Measurements from ENCODE around the gene DENND2C. TPM values are rescaled to one million over a fixed set of nuclear protein-coding genes. Genes with fewer than 3 reads are reported as not detected.

DENND2C gene
- total and polyA plus RNA-seq, 2 of the 13 experiments (the other 11 are each of a cell fraction or from before 2014, with no cell fraction given) = 0.08 to 0.33 TPM

DNA sequence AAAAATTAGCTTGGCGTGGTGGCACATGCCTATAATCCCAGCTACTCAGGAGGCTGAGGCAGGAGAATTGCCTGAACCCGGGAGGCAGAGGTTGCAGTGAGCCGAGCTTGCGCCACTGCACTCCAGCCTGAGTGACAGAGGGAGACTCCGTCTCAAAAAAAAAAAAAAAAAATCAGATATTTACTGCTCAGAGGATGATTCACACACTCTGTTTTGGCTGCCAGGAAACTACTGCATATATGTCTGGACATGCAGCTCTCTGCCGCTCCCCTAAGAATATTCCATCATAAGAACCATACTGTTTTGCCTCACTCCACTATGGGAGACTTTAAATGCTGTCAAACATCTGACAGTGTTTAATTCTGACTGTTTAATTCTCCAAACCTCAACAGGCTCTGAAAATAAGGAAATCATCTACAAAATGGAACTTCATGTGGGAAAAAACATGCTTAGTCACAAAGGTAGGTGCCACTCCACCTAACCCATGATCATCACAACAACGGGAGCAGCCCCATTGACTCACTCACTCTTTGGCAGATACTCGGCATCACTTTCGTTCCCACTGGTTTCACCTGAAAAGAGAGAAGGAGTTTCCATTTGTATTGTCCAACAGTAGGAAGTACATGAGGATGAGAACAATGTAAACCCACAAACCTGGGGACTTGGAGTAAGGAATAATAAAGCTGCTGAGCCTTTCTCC, 59.2 kb downstream of the DENND2C start:
- Histone ChIP-seq H3K4me3 (replicated peaks in 1 of 3; ENCODE audit: insufficient read depth in 1 of 3, low read depth in 2 of 3, low read length in 3 of 3) (no peak overlapping the region), H3K4me1 (ENCODE audit: insufficient read depth, low read length) (no peaks in the 10 kb centered on the region), H3K9me3 (ENCODE audit: low read length) (no peaks in the 10 kb centered on the region), H4K20me1 (ENCODE audit: insufficient read depth, low read length) (no peaks in the 10 kb centered on the region), H3K27ac (ENCODE audit: extremely low read length, insufficient read depth, low read length) (no peak overlapping the region), H2AFZ (ENCODE audit: low read length) (no peak overlapping the region), H3K9ac (ENCODE audit: insufficient read depth, low read depth, low read length) (no peak overlapping the region), H3K27me3 (ENCODE audit: control insufficient read depth in 1 of 2, insufficient read depth in 2 of 2, low read length in 2 of 2) (no peaks in the 10 kb centered on the region), H3K4me2 (ENCODE audit: low read depth, low read length) (no peak overlapping the region), H3K36me3 (replicated peaks in 1 of 2; ENCODE audit: control insufficient read depth in 1 of 2, insufficient read depth in 2 of 2, low read length in 2 of 2) (no peaks in the 10 kb centered on the region), H3K79me2 (ENCODE audit: insufficient read depth, low read length) (no peaks in the 10 kb centered on the region)
- no TSS peak for BruUV-seq (replicated peaks)
- TF ChIP-seq, protein P1, sequence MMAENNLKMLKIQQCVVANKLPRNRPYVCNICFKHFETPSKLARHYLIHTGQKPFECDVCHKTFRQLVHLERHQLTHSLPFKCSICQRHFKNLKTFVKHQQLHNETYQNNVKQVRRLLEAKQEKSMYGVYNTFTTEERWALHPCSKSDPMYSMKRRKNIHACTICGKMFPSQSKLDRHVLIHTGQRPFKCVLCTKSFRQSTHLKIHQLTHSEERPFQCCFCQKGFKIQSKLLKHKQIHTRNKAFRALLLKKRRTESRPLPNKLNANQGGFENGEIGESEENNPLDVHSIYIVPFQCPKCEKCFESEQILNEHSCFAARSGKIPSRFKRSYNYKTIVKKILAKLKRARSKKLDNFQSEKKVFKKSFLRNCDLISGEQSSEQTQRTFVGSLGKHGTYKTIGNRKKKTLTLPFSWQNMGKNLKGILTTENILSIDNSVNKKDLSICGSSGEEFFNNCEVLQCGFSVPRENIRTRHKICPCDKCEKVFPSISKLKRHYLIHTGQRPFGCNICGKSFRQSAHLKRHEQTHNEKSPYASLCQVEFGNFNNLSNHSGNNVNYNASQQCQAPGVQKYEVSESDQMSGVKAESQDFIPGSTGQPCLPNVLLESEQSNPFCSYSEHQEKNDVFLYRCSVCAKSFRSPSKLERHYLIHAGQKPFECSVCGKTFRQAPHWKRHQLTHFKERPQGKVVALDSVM (CRISPR knock-in tag; IDR thresholded peaks at IDR 0.05) = no peak
- no peak for TF ChIP-seq ZNF569 (CRISPR knock-in tag; IDR thresholded peaks at IDR 0.05; ENCODE audit: borderline replicate concordance)
- TF ChIP-seq, protein P2, sequence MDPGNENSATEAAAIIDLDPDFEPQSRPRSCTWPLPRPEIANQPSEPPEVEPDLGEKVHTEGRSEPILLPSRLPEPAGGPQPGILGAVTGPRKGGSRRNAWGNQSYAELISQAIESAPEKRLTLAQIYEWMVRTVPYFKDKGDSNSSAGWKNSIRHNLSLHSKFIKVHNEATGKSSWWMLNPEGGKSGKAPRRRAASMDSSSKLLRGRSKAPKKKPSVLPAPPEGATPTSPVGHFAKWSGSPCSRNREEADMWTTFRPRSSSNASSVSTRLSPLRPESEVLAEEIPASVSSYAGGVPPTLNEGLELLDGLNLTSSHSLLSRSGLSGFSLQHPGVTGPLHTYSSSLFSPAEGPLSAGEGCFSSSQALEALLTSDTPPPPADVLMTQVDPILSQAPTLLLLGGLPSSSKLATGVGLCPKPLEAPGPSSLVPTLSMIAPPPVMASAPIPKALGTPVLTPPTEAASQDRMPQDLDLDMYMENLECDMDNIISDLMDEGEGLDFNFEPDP (CRISPR knock-in tag; conservative IDR thresholded peaks at IDR 0.05) = no peak
- no peak for DNase-seq (ENCODE audit: low spot score)
- no peak for ATAC-seq
- POLR2A ChIA-PET = no interaction called here
- intact Hi-C loops (cut with micrococcal nuclease; ENCODE audit: unreplicated experiment) (no loop called here), in situ Hi-C loops (cut with HindIII; ENCODE audit: extremely low pct_ligation_motif_present, low pct_unique_long_range_greater_than_20kb) (no loop called here)
- WGBS (ENCODE audit: low lambda C conversion rate) = 68% methylated on average over 9 of the region's 9 CpGs
- no peak for FAIRE-seq
- CTCF ChIA-PET (ENCODE audit: low intra/inter-chr PET ratio, low total read pairs) = no interaction called here

DNA sequence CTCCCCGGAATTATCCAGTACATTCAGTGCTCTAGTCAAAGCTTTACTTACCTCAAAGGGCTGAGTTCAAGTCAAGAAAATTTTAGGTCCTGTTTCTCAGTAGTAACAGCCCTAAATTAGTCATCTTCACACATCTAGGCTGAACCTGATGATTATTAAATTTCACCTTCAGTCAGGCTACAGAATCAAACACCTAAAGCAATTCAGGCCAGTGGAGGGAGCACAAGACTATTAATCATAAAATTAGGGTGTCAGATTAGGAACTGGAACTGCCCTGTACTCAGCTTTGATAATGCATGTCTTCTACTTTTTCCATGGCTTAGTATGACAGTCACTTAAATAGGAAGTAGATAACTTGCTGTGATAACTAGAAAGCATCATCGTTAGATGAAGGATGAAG, 60.0 kb downstream of the DENND2C start:
- H3K27ac ChIP-seq (ENCODE audit: extremely low read length, insufficient read depth, low read length) = no peak overlapping the region
- H4K20me1 ChIP-seq (ENCODE audit: insufficient read depth, low read length) = no peaks in the 10 kb centered on the region
- TF ChIP-seq SIN3A (IDR thresholded peaks at IDR 0.05; ENCODE audit: borderline replicate concordance, low read depth, low read length) (no peak), SMAD3 (CRISPR knock-in tag; IDR thresholded peaks at IDR 0.05) (no peak)
- TF ChIP-seq, protein P3, sequence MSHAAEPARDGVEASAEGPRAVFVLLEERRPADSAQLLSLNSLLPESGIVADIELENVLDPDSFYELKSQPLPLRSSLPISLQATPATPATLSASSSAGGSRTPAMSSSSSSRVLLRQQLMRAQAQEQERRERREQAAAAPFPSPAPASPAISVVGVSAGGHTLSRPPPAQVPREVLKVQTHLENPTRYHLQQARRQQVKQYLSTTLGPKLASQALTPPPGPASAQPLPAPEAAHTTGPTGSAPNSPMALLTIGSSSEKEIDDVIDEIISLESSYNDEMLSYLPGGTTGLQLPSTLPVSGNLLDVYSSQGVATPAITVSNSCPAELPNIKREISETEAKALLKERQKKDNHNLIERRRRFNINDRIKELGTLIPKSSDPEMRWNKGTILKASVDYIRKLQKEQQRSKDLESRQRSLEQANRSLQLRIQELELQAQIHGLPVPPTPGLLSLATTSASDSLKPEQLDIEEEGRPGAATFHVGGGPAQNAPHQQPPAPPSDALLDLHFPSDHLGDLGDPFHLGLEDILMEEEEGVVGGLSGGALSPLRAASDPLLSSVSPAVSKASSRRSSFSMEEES (CRISPR knock-in tag; IDR thresholded peaks at IDR 0.05) = no peak
- ChIA-PET CTCF (ENCODE audit: low intra/inter-chr PET ratio, low total read pairs) (no interaction called here), POLR2A (no interaction called here)
- no peak for ATAC-seq
- no peaks in the 10 kb centered on the region for H3K4me1 ChIP-seq (ENCODE audit: insufficient read depth, low read length)
- in situ Hi-C loops (cut with HindIII; ENCODE audit: extremely low pct_ligation_motif_present, low pct_unique_long_range_greater_than_20kb) = no loop called here
- H3K4me2 ChIP-seq (ENCODE audit: low read depth, low read length) = no peak overlapping the region
- no peak overlapping the region for H2AFZ ChIP-seq (ENCODE audit: low read length)
- H3K9me3 ChIP-seq (ENCODE audit: low read length) = no peaks in the 10 kb centered on the region
- BruUV-seq (replicated peaks) = no TSS peak
- intact Hi-C loops (cut with micrococcal nuclease; ENCODE audit: unreplicated experiment) = no loop called here
- H3K9ac ChIP-seq (ENCODE audit: insufficient read depth, low read depth, low read length) = no peak overlapping the region
- DNase-seq (ENCODE audit: low spot score) = no peak
- FAIRE-seq = no peak
- no peak overlapping the region for H3K4me3 ChIP-seq (replicated peaks in 1 of 3; ENCODE audit: insufficient read depth in 1 of 3, low read depth in 2 of 3, low read length in 3 of 3)
- no peaks in the 10 kb centered on the region for H3K36me3 ChIP-seq (replicated peaks in 1 of 2; ENCODE audit: control insufficient read depth in 1 of 2, insufficient read depth in 2 of 2, low read length in 2 of 2)
- H3K27me3 ChIP-seq (ENCODE audit: control insufficient read depth in 1 of 2, insufficient read depth in 2 of 2, low read length in 2 of 2) = no peaks in the 10 kb centered on the region
- WGBS (ENCODE audit: low lambda C conversion rate) = 39% methylated on average over 2 of the region's 2 CpGs
- H3K79me2 ChIP-seq (ENCODE audit: insufficient read depth, low read length) = no peaks in the 10 kb centered on the region
